Measurements from ENCODE around the gene ZXDC.

DNA sequence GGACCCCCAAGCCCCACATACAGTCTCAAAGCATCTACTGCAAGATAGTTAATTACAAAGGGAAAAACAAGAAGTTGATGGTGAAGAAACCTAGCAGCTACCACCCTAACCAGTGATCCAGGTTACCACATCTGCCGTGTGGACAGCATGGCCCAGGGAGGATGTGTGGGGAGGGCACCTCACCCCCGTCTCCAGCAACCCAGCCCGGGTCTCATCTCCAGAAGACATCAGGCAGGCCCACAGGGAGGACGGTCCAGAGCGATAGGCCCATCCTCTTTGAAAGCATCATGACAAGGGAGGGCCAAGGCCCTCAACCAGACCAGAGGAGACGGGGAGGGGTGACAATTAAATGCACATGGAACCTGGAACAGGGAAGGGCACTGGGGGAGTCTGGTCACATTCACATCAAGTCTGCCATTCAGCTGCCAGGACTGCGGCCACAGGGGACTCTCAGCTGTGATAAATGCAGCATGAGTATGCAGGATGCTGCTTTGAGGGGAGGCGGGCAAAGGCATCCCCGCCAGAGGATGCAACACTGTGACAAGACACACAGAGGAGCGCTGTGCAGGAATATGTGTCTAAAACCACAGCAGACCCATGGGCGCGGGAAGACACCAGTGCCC, 18.8 kb downstream of the ZXDC start:
- no peak for TF ChIP-seq CTCF (IDR thresholded peaks at IDR 0.05)
- no peak for TF ChIP-seq POLR2AphosphoS5 (IDR thresholded peaks at IDR 0.05; ENCODE audit: insufficient read depth in 1 of 2, low read depth in 1 of 2)
